Measurements from ENCODE around the gene HDAC11.

Gene HDAC11

GRCh38 chr3:13537244-13537908, 57.3 kb downstream of the HDAC11 start:
- TF ChIP-seq ZNF274 (IDR thresholded peaks at IDR 0.05; ENCODE audit: low read depth, low read length): no peak
- TF ChIP-seq YY1 (IDR thresholded peaks at IDR 0.05; ENCODE audit: insufficient read depth, insufficient read length): no peak
- no peak for TF ChIP-seq SUZ12 (IDR thresholded peaks at IDR 0.05; ENCODE audit: extremely low read depth, insufficient read depth, insufficient read length)
- Histone ChIP-seq H3K27me3 (ENCODE audit: insufficient read depth, insufficient read length) (no peaks in the 10 kb centered on the region), H3K36me3 (ENCODE audit: insufficient read depth, insufficient read length, low read length) (no peaks in the 10 kb centered on the region), H3K4me1 (ENCODE audit: insufficient read depth, insufficient read length) (peaks cover 13% of the 10 kb centered on the region), H3K9me3 (ENCODE audit: insufficient read depth, low read length) (peaks cover 14% of the 10 kb centered on the region), H3K9ac (ENCODE audit: insufficient read length, low read depth) (no peak overlapping the region), H3K4me3 (ENCODE audit: insufficient read length, low read depth) (no peak overlapping the region)
- DNase-seq (ENCODE audit: low read depth, low spot score): no peak

GRCh38 chr3:13537909-13538296, 57.8 kb downstream of the HDAC11 start:
- H3K27me3 ChIP-seq (ENCODE audit: insufficient read depth, insufficient read length): no peaks in the 10 kb centered on the region
- no peaks in the 10 kb centered on the region for H3K36me3 ChIP-seq (ENCODE audit: insufficient read depth, insufficient read length, low read length)
- H3K4me1 ChIP-seq (ENCODE audit: insufficient read depth, insufficient read length): peaks cover 8% of the 10 kb centered on the region
- DNase-seq (ENCODE audit: low read depth, low spot score): no peak
- peaks cover 19% of the 10 kb centered on the region for H3K9me3 ChIP-seq (ENCODE audit: insufficient read depth, low read length)
- TF ChIP-seq ZNF274 (IDR thresholded peaks at IDR 0.05; ENCODE audit: low read depth, low read length): no peak
- no peak for TF ChIP-seq SUZ12 (IDR thresholded peaks at IDR 0.05; ENCODE audit: extremely low read depth, insufficient read depth, insufficient read length)
- TF ChIP-seq YY1 (IDR thresholded peaks at IDR 0.05; ENCODE audit: insufficient read depth, insufficient read length): no peak
- H3K9ac ChIP-seq (ENCODE audit: insufficient read length, low read depth): no peak overlapping the region
- no peak overlapping the region for H3K4me3 ChIP-seq (ENCODE audit: insufficient read length, low read depth)

GRCh38 chr3:13538520-13539291, 58.6 kb downstream of the HDAC11 start:
- Histone ChIP-seq H3K36me3 (ENCODE audit: insufficient read depth, insufficient read length, low read length) (no peaks in the 10 kb centered on the region), H3K4me3 (ENCODE audit: insufficient read length, low read depth) (no peak overlapping the region), H3K9me3 (ENCODE audit: insufficient read depth, low read length) (peaks cover 19% of the 10 kb centered on the region), H3K4me1 (ENCODE audit: insufficient read depth, insufficient read length) (peaks cover 8% of the 10 kb centered on the region), H3K27me3 (ENCODE audit: insufficient read depth, insufficient read length) (no peaks in the 10 kb centered on the region), H3K9ac (ENCODE audit: insufficient read length, low read depth) (no peak overlapping the region)
- no peak for DNase-seq (ENCODE audit: low read depth, low spot score)
- no peak for TF ChIP-seq YY1 (IDR thresholded peaks at IDR 0.05; ENCODE audit: insufficient read depth, insufficient read length)
- TF ChIP-seq SUZ12 (IDR thresholded peaks at IDR 0.05; ENCODE audit: extremely low read depth, insufficient read depth, insufficient read length): no peak
- TF ChIP-seq ZNF274 (IDR thresholded peaks at IDR 0.05; ENCODE audit: low read depth, low read length): no peak

GRCh38 chr3:13539292-13539638, 59.2 kb downstream of the HDAC11 start:
- Histone ChIP-seq H3K27me3 (ENCODE audit: insufficient read depth, insufficient read length) (no peaks in the 10 kb centered on the region), H3K36me3 (ENCODE audit: insufficient read depth, insufficient read length, low read length) (no peaks in the 10 kb centered on the region), H3K4me3 (ENCODE audit: insufficient read length, low read depth) (no peak overlapping the region), H3K9me3 (ENCODE audit: insufficient read depth, low read length) (peaks cover 19% of the 10 kb centered on the region), H3K4me1 (ENCODE audit: insufficient read depth, insufficient read length) (peaks cover 8% of the 10 kb centered on the region), H3K9ac (ENCODE audit: insufficient read length, low read depth) (no peak overlapping the region)
- TF ChIP-seq YY1 (IDR thresholded peaks at IDR 0.05; ENCODE audit: insufficient read depth, insufficient read length) (no peak), ZNF274 (IDR thresholded peaks at IDR 0.05; ENCODE audit: low read depth, low read length) (no peak), SUZ12 (IDR thresholded peaks at IDR 0.05; ENCODE audit: extremely low read depth, insufficient read depth, insufficient read length) (no peak)
- no peak for DNase-seq (ENCODE audit: low read depth, low spot score)

GRCh38 chr3:13539671-13540070, 59.6 kb downstream of the HDAC11 start:
- Histone ChIP-seq H3K9me3 (ENCODE audit: insufficient read depth, low read length) (peaks cover 19% of the 10 kb centered on the region), H3K4me1 (ENCODE audit: insufficient read depth, insufficient read length) (peaks cover 8% of the 10 kb centered on the region), H3K36me3 (ENCODE audit: insufficient read depth, insufficient read length, low read length) (no peaks in the 10 kb centered on the region), H3K27me3 (ENCODE audit: insufficient read depth, insufficient read length) (no peaks in the 10 kb centered on the region), H3K9ac (ENCODE audit: insufficient read length, low read depth) (no peak overlapping the region), H3K4me3 (ENCODE audit: insufficient read length, low read depth) (no peak overlapping the region)
- TF ChIP-seq YY1 (IDR thresholded peaks at IDR 0.05; ENCODE audit: insufficient read depth, insufficient read length) (no peak), ZNF274 (IDR thresholded peaks at IDR 0.05; ENCODE audit: low read depth, low read length) (no peak), SUZ12 (IDR thresholded peaks at IDR 0.05; ENCODE audit: extremely low read depth, insufficient read depth, insufficient read length) (no peak)
- no peak for DNase-seq (ENCODE audit: low read depth, low spot score)

- peaks cover 8% of the 10 kb centered on the region for H3K4me1 ChIP-seq (ENCODE audit: insufficient read depth, insufficient read length)
- H3K9ac ChIP-seq (ENCODE audit: insufficient read length, low read depth): no peak overlapping the region
- DNase-seq (ENCODE audit: low read depth, low spot score): no peak
- no peaks in the 10 kb centered on the region for H3K36me3 ChIP-seq (ENCODE audit: insufficient read depth, insufficient read length, low read length)
- TF ChIP-seq SUZ12 (IDR thresholded peaks at IDR 0.05; ENCODE audit: extremely low read depth, insufficient read depth, insufficient read length): no peak
- TF ChIP-seq YY1 (IDR thresholded peaks at IDR 0.05; ENCODE audit: insufficient read depth, insufficient read length): no peak
- no peak for TF ChIP-seq ZNF274 (IDR thresholded peaks at IDR 0.05; ENCODE audit: low read depth, low read length)
- no peaks in the 10 kb centered on the region for H3K27me3 ChIP-seq (ENCODE audit: insufficient read depth, insufficient read length)
- peaks cover 19% of the 10 kb centered on the region for H3K9me3 ChIP-seq (ENCODE audit: insufficient read depth, low read length)
- H3K4me3 ChIP-seq (ENCODE audit: insufficient read length, low read depth): no peak overlapping the region
Measured at GRCh38 chr3:13540297-13540995, 60.3 kb downstream of the HDAC11 start.

- Histone ChIP-seq H3K27me3 (ENCODE audit: insufficient read depth, insufficient read length) (no peaks in the 10 kb centered on the region), H3K4me3 (ENCODE audit: insufficient read length, low read depth) (no peak overlapping the region), H3K4me1 (ENCODE audit: insufficient read depth, insufficient read length) (peaks cover 14% of the 10 kb centered on the region), H3K9ac (ENCODE audit: insufficient read length, low read depth) (no peak overlapping the region), H3K9me3 (ENCODE audit: insufficient read depth, low read length) (peaks cover 19% of the 10 kb centered on the region), H3K36me3 (ENCODE audit: insufficient read depth, insufficient read length, low read length) (no peaks in the 10 kb centered on the region)
- DNase-seq (ENCODE audit: low read depth, low spot score): no peak
- TF ChIP-seq SUZ12 (IDR thresholded peaks at IDR 0.05; ENCODE audit: extremely low read depth, insufficient read depth, insufficient read length) (no peak), YY1 (IDR thresholded peaks at IDR 0.05; ENCODE audit: insufficient read depth, insufficient read length) (no peak), ZNF274 (IDR thresholded peaks at IDR 0.05; ENCODE audit: low read depth, low read length) (no peak)
Measured at GRCh38 chr3:13541691-13542090, 61.6 kb downstream of the HDAC11 start.

Data from NT2/D1 (cell line).